ENCODE measurements around the gene VPREB1.
"Not testable (repeated sequence)": the region's sequence is repeated elsewhere in the genome, so short reads cannot be mapped to it uniquely, and the experiment has no call there.

VPREB1 gene

GRCh38 chr22:22214819-22215329 is 29.7 kb upstream of the VPREB1 start:
- DNase-seq (ENCODE audit: low read depth), result no peak

- DNase-seq (ENCODE audit: low read depth), result no peak
Observed at GRCh38 chr22:22215659-22216449, 28.7 kb upstream of the VPREB1 start.

- no peak for DNase-seq (ENCODE audit: low read depth)
Observed at GRCh38 chr22:22216450-22216959, 28.1 kb upstream of the VPREB1 start.

- no peak for DNase-seq (ENCODE audit: low read depth)
Observed at GRCh38 chr22:22218302-22218701, 26.3 kb upstream of the VPREB1 start.

GRCh38 chr22:22219140-22219996 is 25.2 kb upstream of the VPREB1 start:
- DNase-seq (ENCODE audit: low read depth), result no peak

GRCh38 chr22:22221043-22221442 is 23.5 kb upstream of the VPREB1 start:
- not testable (repeated sequence) for DNase-seq (ENCODE audit: low read depth)

GRCh38 chr22:22226448-22227187 is 18.0 kb upstream of the VPREB1 start:
- DNase-seq (ENCODE audit: low read depth), result no peak

GRCh38 chr22:22228421-22228820 is 16.2 kb upstream of the VPREB1 start:
- no peak for DNase-seq (ENCODE audit: low read depth)

- DNase-seq (ENCODE audit: low read depth), result no peak
Observed at GRCh38 chr22:22228921-22229320, 15.7 kb upstream of the VPREB1 start.

- DNase-seq (ENCODE audit: low read depth), result no peak
Observed at GRCh38 chr22:22229683-22230420, 14.7 kb upstream of the VPREB1 start.

- DNase-seq (ENCODE audit: low read depth), result no peak
Observed at GRCh38 chr22:22230438-22230837, 14.1 kb upstream of the VPREB1 start.

- no peak for DNase-seq (ENCODE audit: low read depth)
Observed at GRCh38 chr22:22233081-22233480, 11.5 kb upstream of the VPREB1 start.

- DNase-seq (ENCODE audit: low read depth), result no peak
Observed at GRCh38 chr22:22235558-22235957, 9.0 kb upstream of the VPREB1 start.

- DNase-seq (ENCODE audit: low read depth), result no peak
Observed at GRCh38 chr22:22237521-22237920, 7.1 kb upstream of the VPREB1 start.

GRCh38 chr22:22239311-22239939 is 5.2 kb upstream of the VPREB1 start:
- no peak for DNase-seq (ENCODE audit: low read depth)

GRCh38 chr22:22241554-22241898 is 3.1 kb upstream of the VPREB1 start:
- DNase-seq (ENCODE audit: low read depth), result no peak

GRCh38 chr22:22242488-22242887 is 2.1 kb upstream of the VPREB1 start:
- no peak for DNase-seq (ENCODE audit: low read depth)

- DNase-seq (ENCODE audit: low read depth), result no peak
Observed at GRCh38 chr22:22243033-22243680, 1.4 kb upstream of the VPREB1 start.

- no peak for DNase-seq (ENCODE audit: low read depth)
Observed at GRCh38 chr22:22245256-22245909, 797 bp downstream of the VPREB1 start.

Data from EH (cell line).